Right lobe of liver (tissue), 4 donors: ENCODE measurements around the gene ITGA8.

Source experiments
- CTCF ChIP-seq, 4 donors: fragments of 200-600 bp in 3 of 4; fragments of 450-650 bp in 1 of 4; IDR thresholded peaks; one replicate each; pipeline versions ENCODE4 v1.5.1 to v1.8.0; 2016 to 2022; ENCODE audit warnings: antibody characterized with exemption in 4 of 4, mild to moderate bottlenecking in 2 of 4
- POLR2A ChIP-seq: fragments of 450-650 bp; IDR thresholded peaks from one replicate; pipeline ENCODE4 v1.6.1; 2017; ENCODE audit warnings: antibody characterized with exemption, mild to moderate bottlenecking
- donor health status: DM: no; HTN: no; CAD: no.
- donor health status: DM: no; HTN: no; CAD: no.
- donor health status: DM: no; HTN: yes; CAD: no.

GRCh38 chr10:15587271-15587670 lies 132.5 kb downstream of the ITGA8 start:
- TF ChIP-seq CTCF (IDR thresholded peaks at IDR 0.05) (no peak), POLR2A (no peak)
